ENCODE data around the gene DEFB121.
"Not testable (repeated sequence)": the region's sequence is repeated elsewhere in the genome, so short reads cannot be mapped to it uniquely, and the experiment has no call there.

GRCh38 chr20:31426891-31427551, 21.0 kb upstream of the DEFB121 start:
- TF ChIP-seq CTCF (optimal IDR thresholded peaks at IDR 0.05 in 1 of 3, IDR thresholded peaks at IDR 0.05 in 1 of 3, conservative IDR thresholded peaks at IDR 0.05 in 1 of 3; ENCODE audit: extremely low read depth in 1 of 3, insufficient read depth in 2 of 3, low read length in 3 of 3); EZH2 (IDR thresholded peaks at IDR 0.05; ENCODE audit: low read length): not testable (repeated sequence)

Data from keratinocyte (primary cell).